WTC11 (cell line): ENCODE data around the gene NAGA. TPM values are rescaled to one million over a fixed set of nuclear protein-coding genes. Genes with fewer than 3 reads are reported as not detected.

Source experiments
- ARID4B ChIP-seq: sonication (generic); formaldehyde crosslinking; IDR thresholded peaks from 2 replicates; pipeline ENCODE4 v1.8.0; 2023; ENCODE audit warnings: missing genetic modification reagents, mild to moderate bottlenecking, borderline replicate concordance
- ATF3 ChIP-seq: sonication (generic); formaldehyde crosslinking; conservative IDR thresholded peaks from 2 replicates; pipeline ENCODE4 v1.8.1; 2022; ENCODE audit warnings: mild to moderate bottlenecking, missing genetic modification reagents
- E2F4 ChIP-seq: sonication (generic); formaldehyde crosslinking; IDR thresholded peaks from 2 replicates; pipeline ENCODE4 v1.8.1; 2022; ENCODE audit warnings: low read depth, mild to moderate bottlenecking, moderate library complexity, missing genetic modification reagents, borderline replicate concordance
- E2F5 ChIP-seq: sonication (generic); formaldehyde crosslinking; IDR thresholded peaks from 2 replicates; pipeline ENCODE4 v1.8.1; 2022; ENCODE audit warnings: mild to moderate bottlenecking, moderate library complexity, missing genetic modification reagents
- FOXJ3 ChIP-seq: sonication (generic); formaldehyde crosslinking; IDR thresholded peaks from 2 replicates; pipeline ENCODE4 v1.9.0; 2021; ENCODE audit warnings: missing genetic modification reagents, mild to moderate bottlenecking, borderline replicate concordance
- HMGXB4 ChIP-seq: sonication (generic); formaldehyde crosslinking; IDR thresholded peaks from 2 replicates; pipeline ENCODE4 v1.8.1; 2023; ENCODE audit warnings: mild to moderate bottlenecking, moderate library complexity, missing genetic modification reagents
- IRF2 ChIP-seq: sonication (generic); formaldehyde crosslinking; IDR thresholded peaks from 2 replicates; pipeline ENCODE4 v1.8.0; 2022; ENCODE audit warnings: low read depth, missing genetic modification reagents, borderline replicate concordance
- KAT7 ChIP-seq: sonication (generic); formaldehyde crosslinking; IDR thresholded peaks from 2 replicates; pipeline ENCODE4 v1.8.1; 2023; ENCODE audit warnings: missing genetic modification reagents, mild to moderate bottlenecking, borderline replicate concordance
- MYBL2 ChIP-seq: sonication (generic); formaldehyde crosslinking; IDR thresholded peaks from 2 replicates; pipeline ENCODE4 v1.8.1; 2023; ENCODE audit warnings: mild to moderate bottlenecking, moderate library complexity, missing genetic modification reagents
- SP1 ChIP-seq: sonication (generic); formaldehyde crosslinking; conservative IDR thresholded peaks from 2 replicates; pipeline ENCODE4 v1.8.1; 2022; ENCODE audit warnings: missing genetic modification reagents
- USF2 ChIP-seq: sonication (generic); formaldehyde crosslinking; IDR thresholded peaks from 2 replicates; pipeline ENCODE4 v1.8.1; 2023; ENCODE audit warnings: mild to moderate bottlenecking, missing genetic modification reagents, moderate library complexity
- ZMAT4 ChIP-seq: fragments of 250-450 bp; sonication (Bioruptor Pico); IDR thresholded peaks from 2 replicates; pipeline ENCODE4 v1.9.0; 2021; ENCODE audit warnings: mild to moderate bottlenecking
- ZNF512 ChIP-seq: sonication (generic); formaldehyde crosslinking; IDR thresholded peaks from 2 replicates; pipeline ENCODE4 v1.8.1; 2022; ENCODE audit warnings: missing genetic modification reagents, borderline replicate concordance
- ZSCAN18 ChIP-seq: fragments of 250-450 bp; sonication (Bioruptor Pico); IDR thresholded peaks from 2 replicates; pipeline ENCODE4 v2.1.2; 2022; ENCODE audit warnings: mild to moderate bottlenecking, moderate library complexity
- total RNA-seq: library from RNA; stranded (reverse); gene quantifications from 3 replicates; pipeline ENCODE4 v1.2.3, GENCODE V29; 2021

NAGA gene
- total RNA-seq, 1 experiment from 2014 or later: 19.4 TPM

- TF ChIP-seq HMGXB4 (peak; percentile 72; the same call in 1 of the 2 replicates), ZMAT4 (0 out of 2 replicates have a peak, but pooled peaks have one; percentile 7), E2F5 (CRISPR knock-in tag) (peak; percentile 86), ARID4B (CRISPR knock-in tag) (peak; percentile 91), ZSCAN18 (CRISPR knock-in tag) (no peak), ATF3 (CRISPR knock-in tag) (peak; percentile 76; the same call in 1 of the 2 replicates), IRF2 (no peak), KAT7 (CRISPR knock-in tag) (no peak), MYBL2 (CRISPR knock-in tag) (peak; percentile 81; the same call in 1 of the 2 replicates), USF2 (CRISPR knock-in tag) (0 out of 2 replicates have a peak, but pooled peaks have one; percentile 27), SP1 (CRISPR knock-in tag) (peak; percentile 85), ZNF512 (CRISPR knock-in tag) (no peak), FOXJ3 (CRISPR knock-in tag) (no peak), E2F4 (no peak)
- TF ChIP-seq, all 79 proteins: peak for 20
These were observed 9.0 kb upstream of the NAGA start, which contains the start of gene SMDT1 (continued) for GRCh38 chr22:42079319-42080251.
